ENCODE measurements around the gene EGFR.

EGFR gene

DNA sequence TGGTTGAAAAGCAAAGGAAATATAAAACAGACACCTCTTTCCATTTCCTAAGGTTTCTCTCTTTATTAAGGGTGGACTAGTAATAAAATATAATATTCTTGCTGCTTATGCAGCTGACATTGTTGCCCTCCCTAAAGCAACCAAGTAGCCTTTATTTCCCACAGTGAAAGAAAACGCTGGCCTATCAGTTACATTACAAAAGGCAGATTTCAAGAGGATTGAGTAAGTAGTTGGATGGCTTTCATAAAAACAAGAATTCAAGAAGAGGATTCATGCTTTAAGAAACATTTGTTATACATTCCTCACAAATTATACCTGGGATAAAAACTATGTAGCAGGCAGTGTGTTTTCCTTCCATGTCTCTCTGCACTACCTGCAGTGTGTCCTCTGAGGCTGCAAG is 191.9 kb downstream of the EGFR start:
- TF ChIP-seq, protein P1, sequence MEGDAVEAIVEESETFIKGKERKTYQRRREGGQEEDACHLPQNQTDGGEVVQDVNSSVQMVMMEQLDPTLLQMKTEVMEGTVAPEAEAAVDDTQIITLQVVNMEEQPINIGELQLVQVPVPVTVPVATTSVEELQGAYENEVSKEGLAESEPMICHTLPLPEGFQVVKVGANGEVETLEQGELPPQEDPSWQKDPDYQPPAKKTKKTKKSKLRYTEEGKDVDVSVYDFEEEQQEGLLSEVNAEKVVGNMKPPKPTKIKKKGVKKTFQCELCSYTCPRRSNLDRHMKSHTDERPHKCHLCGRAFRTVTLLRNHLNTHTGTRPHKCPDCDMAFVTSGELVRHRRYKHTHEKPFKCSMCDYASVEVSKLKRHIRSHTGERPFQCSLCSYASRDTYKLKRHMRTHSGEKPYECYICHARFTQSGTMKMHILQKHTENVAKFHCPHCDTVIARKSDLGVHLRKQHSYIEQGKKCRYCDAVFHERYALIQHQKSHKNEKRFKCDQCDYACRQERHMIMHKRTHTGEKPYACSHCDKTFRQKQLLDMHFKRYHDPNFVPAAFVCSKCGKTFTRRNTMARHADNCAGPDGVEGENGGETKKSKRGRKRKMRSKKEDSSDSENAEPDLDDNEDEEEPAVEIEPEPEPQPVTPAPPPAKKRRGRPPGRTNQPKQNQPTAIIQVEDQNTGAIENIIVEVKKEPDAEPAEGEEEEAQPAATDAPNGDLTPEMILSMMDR (IDR thresholded peaks at IDR 0.05; ENCODE audit: borderline replicate concordance, insufficient read depth, low read depth, low read length), result no peak
- no peak overlapping the region for H3K4me3 ChIP-seq (ENCODE audit: low read depth, low read length)

DNA sequence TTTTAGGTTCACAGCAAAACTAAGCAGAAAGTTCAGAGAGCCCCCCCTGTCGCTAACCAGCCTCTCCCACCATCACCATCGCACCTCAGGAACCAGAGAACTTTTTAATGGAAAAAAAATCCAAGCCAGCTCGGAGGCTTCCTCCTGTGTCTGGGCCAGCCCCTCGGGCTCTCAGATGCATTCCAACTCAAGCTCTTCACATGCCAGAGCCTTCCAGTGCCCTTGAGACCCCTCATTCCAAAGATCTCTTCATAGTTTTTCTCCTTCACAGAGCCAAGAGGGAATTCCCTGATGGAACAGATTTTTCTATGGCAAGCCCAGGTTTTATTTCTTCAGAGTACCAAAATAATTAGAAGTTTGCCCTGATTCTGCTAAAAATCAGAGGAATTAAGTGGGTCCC is 192.9 kb downstream of the EGFR start:
- H3K4me3 ChIP-seq (ENCODE audit: low read depth, low read length), result no peak overlapping the region
- TF ChIP-seq, protein P1 (IDR thresholded peaks at IDR 0.05; ENCODE audit: borderline replicate concordance, insufficient read depth, low read depth, low read length), result no peak

DNA sequence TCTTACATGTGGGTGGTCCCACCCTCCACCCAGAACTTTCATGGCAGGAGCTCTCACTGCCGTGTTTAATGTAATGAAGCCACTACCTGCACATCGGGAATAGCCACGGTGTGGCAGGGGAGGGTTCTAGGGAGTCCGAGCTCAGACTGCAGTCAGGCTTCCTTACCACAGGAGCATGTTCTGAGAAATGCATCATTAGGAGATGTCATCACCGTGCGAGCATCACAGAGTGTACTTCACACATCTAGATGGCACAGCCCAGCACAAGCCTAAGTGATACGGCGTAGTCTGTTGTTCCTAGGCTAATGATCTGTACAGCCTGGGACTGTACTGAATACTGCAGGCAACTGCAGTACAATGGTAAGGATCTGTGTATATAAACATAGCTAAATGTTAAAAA is 193.4 kb downstream of the EGFR start:
- H3K4me3 ChIP-seq (ENCODE audit: low read depth, low read length), result no peak overlapping the region
- TF ChIP-seq, protein P1 (IDR thresholded peaks at IDR 0.05; ENCODE audit: borderline replicate concordance, insufficient read depth, low read depth, low read length), result no peak

DNA sequence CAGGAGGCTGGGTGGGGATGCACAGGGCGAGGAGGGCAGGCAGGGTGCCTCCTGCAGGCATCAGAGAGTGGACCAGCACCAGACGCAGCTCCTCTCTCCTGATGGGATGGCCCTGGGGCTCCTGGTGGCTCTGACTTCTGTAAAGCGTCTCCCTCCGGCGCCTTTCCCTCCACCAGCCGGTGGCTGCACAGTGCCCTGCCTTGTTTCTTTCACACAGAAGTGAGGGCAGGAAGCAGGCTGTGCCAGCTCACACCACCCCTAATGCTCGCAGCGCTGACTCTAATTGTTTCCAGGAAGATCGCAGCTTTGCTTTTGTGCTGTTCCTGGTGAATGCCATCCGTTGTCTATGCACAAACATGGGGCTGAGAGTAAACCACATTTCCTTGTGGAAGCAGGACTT is 194.0 kb downstream of the EGFR start:
- H3K4me3 ChIP-seq (ENCODE audit: low read depth, low read length), result no peak overlapping the region
- TF ChIP-seq, protein P1 (IDR thresholded peaks at IDR 0.05; ENCODE audit: borderline replicate concordance, insufficient read depth, low read depth, low read length), result no peak

DNA sequence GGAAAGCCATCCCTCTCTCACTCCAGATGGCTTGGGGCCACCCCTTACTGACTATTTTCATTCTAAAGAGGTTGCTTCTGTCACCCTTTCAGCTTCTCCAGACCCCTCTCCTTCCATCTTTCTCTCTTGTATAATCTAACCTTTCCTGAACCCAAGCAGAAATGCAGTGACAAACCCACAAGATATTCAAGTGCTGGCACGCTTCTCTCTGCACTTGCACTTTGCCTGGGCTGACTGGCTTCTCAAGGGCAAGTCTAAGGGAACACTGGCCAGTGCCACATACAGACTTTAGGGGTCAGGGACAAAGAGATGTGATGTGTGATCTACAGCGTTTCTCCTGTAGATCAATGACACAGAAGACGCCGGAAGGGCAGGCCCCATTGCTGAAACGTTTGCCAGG is 195.9 kb downstream of the EGFR start:
- H3K4me3 ChIP-seq (ENCODE audit: low read depth, low read length), result no peak overlapping the region
- TF ChIP-seq, protein P1 (IDR thresholded peaks at IDR 0.05; ENCODE audit: borderline replicate concordance, insufficient read depth, low read depth, low read length), result no peak

DNA sequence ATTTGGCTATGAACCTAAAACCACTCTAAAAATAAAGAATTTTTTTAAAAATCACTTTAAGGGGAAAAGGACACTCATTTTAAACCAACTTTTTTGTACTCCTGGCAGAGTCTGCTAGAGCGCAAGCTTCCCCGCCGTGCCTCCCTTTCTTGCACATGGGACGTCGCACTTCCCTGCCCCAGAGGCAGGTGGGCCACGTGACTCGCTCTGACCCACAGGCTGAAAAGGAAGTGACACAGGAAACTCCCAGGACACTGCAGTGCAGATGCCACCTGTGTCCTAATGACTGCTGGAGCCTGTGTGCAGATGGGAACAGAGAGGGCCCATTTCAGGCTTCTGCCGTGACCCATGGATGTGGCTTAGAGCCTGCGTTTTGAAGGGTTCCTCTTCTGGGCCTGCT is 204.2 kb downstream of the EGFR start:
- TF ChIP-seq, protein P1 (IDR thresholded peaks at IDR 0.05; ENCODE audit: borderline replicate concordance, insufficient read depth, low read depth, low read length), result no peak
- H3K4me3 ChIP-seq (ENCODE audit: low read depth, low read length), result no peak overlapping the region

DNA sequence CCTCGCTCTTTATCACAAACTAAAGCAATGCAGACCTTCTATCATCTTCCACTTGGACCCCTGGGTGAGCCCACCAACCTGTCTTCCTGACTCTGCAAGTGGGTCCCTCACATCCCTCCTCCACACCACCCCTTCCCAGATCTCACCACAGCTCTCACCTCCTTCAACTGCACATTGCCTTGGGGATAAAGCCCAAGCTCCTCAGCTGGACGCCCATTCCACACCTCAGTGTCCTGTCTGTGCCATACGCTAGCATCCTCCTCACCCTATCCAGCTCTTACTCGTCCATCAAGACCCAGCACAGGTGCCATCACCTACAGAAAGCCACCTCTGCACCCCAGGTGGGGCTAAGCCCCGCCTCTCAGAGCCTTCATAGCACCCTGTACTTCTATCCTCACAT is 205.3 kb downstream of the EGFR start:
- TF ChIP-seq, protein P1 (IDR thresholded peaks at IDR 0.05; ENCODE audit: borderline replicate concordance, insufficient read depth, low read depth, low read length), result no peak
- no peak overlapping the region for H3K4me3 ChIP-seq (ENCODE audit: low read depth, low read length)

Measured in GM12875 (cell line).